D721Med (cell line): ENCODE data around the gene ARHGEF11.

ENCODE experiments used
- DNase-seq: peaks from one replicate; pipeline ENCODE4 v3.0.0; 2011; ENCODE audit warnings: low spot score; ENCODE audit not compliant: insufficient read length
- FAIRE-seq: peaks from 2 replicates; lab custom pipeline; 2011; peaks lifted over from hg19 to GRCh38; lab: Jason Lieb, UNC
- TF ChIP-seq, protein P1 (sequence below): IDR thresholded peaks from 2 replicates; pipeline ENCODE4 v1.5.1; 2012; ENCODE audit warnings: mild to moderate bottlenecking, control low read depth; ENCODE audit not compliant: insufficient read depth; ENCODE audit errors: missing control alignments

Gene ARHGEF11

DNA sequence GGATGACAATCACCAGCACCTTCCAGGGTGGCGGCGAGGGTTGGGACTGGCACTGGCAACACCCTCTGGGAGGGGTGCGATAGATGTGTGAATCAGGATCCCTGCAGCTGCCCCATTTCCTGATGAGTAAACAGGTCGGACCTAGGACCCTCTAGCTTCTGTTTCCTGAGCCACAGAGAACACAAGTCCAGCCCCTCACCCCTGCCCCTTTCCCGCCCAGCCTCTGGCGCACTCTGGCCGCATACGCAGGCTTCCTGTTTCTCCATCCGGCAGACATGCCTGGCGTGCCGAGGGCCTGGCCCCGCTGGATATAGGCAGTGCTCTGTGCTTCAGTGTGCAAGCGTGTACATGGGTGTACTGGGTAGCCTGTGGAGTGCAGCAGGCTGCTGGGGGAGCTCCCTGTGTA is 147.4 kb downstream of the ARHGEF11 start:
- FAIRE-seq (no peak), DNase-seq (no peak)
- TF ChIP-seq, protein P1, sequence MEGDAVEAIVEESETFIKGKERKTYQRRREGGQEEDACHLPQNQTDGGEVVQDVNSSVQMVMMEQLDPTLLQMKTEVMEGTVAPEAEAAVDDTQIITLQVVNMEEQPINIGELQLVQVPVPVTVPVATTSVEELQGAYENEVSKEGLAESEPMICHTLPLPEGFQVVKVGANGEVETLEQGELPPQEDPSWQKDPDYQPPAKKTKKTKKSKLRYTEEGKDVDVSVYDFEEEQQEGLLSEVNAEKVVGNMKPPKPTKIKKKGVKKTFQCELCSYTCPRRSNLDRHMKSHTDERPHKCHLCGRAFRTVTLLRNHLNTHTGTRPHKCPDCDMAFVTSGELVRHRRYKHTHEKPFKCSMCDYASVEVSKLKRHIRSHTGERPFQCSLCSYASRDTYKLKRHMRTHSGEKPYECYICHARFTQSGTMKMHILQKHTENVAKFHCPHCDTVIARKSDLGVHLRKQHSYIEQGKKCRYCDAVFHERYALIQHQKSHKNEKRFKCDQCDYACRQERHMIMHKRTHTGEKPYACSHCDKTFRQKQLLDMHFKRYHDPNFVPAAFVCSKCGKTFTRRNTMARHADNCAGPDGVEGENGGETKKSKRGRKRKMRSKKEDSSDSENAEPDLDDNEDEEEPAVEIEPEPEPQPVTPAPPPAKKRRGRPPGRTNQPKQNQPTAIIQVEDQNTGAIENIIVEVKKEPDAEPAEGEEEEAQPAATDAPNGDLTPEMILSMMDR, result no peak

DNA sequence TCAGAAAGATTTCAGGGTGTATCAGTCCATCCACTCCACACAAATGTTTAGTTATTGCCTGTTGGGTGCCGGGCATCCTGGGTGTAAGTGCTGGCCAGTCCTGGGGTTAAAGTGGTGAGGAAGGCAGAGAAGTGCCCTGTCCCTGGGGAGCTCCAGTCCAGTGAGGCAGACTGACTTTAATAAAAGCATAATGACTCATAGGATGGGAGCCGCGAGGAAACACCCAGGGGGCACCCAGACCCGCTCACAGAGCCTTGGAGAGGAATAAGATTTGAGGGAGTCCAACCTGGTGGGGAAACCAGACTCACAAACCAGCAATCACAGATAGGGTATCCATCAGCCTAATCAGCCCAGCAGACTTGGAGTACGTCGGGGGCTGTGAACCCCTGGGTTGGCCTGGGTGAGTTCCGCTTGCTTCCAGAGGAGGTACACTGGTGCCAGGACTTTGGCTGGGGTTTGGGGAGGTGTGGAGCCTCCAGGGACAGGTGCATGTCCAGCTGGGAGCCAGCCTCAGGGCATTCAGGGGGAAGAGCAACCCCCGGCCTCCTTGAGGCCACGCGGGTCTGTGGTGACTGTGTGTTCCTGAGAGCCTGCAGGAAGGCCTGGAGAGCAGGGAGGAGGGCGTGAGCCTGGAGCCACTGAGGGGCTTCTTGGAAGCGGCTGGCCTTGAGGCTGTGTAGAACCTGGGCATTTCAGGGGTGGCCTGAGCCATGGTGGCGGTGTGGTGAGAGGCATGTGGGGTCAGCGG is 148.3 kb downstream of the ARHGEF11 start:
- no peak for FAIRE-seq
- TF ChIP-seq, protein P1, result no peak
- no peak for DNase-seq

DNA sequence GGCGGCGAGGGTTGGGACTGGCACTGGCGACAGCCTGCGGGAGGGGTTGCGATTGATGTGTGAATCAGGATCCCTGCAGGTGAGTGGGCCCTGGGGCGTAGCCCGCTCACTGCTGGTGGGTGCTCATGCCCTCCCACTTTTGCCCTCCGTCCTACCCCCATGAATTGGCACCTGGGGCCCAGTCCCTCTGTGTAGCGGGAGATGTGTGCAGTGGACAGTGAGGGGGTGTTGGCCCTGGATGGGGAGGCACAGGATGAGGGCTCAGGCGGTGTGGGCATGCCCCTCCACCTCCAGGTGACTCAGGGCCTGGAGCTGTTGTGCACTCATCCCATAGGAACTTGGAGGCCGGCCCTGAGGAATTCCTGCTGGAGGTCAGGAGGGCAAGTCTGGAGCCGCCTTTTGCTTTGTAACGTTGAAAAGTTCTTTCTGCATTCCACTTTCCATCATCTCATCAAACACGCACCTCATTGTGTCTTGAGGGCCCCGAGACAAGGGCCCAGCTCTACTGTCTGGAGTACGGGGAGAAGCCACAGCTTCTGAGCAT is 149.0 kb downstream of the ARHGEF11 start:
- TF ChIP-seq, protein P1, result no peak
- no peak for FAIRE-seq
- no peak for DNase-seq

DNA sequence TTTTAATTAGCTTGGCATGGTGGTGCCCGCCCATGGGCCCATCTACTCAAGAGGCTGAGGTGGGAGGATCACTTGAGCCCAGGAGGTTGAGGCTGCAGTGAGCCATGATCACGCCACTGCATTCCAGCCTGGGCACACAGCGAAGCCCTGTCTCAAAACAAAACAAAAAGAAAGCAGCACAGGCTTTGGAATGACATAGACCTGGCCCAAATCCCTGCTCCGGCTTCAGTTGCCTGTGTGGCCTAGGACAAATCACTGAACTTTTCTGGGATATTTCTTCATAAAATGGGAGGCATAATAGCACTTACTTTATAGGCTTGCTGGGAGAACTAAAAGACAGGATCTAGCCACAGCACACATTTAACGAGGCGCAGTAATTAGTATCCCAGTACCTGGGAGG is 149.6 kb downstream of the ARHGEF11 start:
- no peak for DNase-seq
- FAIRE-seq, result no peak
- TF ChIP-seq, protein P1, result no peak

DNA sequence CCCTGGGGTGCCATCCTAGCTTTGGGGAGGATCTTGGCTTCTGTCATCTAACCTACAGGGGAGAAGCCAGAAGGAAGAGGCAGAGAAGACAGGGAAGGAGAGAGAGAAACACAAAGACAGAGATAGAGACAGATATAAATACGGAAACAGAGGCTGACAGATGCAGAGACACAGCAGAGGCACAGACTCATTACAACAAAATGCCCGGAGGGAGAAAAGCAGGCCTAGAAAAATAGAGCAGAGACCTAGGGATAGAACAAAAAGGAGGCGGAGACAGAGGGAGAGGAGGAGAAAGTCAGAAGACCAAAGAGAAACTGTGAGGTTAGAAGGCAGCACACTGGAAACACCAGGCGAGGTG is 150.1 kb downstream of the ARHGEF11 start:
- no peak for DNase-seq
- TF ChIP-seq, protein P1, result no peak
- FAIRE-seq, result no peak

DNA sequence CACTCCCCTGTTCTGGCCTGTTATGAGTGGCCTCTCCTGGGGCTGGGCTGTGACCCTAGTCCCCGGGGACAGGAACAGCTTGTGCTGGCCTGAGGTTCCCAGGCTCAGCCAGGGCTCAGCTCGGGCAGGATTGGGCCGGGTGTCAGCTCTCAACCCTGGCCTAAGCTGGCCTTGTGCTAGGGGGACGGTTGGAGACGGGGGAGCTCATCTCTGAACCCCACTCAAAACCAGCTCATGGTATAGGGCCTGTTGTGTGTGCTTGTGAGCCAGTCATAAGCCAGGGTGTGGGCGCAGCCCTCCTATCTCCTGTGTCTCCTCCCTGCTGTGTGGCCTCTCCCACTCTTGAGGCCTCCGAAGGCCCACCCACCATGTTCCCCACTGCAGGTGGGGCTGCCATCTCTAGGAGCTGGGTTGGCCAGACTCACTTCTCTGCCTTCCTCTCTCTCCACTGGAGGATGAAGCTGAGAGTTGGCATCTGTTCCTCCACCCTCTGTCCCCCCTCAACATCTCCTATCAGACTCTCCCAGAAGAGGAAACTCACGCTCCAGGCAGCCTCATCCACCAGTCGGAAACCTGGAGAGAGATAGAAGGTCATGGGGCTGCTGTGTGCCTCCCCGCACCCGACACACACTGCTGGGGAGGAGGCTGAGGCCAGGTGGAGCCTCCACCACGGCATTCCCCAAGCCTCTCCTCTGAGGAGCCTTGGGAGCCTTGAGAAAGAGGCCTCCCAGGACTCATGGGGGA is 150.7 kb downstream of the ARHGEF11 start:
- no peak for DNase-seq
- TF ChIP-seq, protein P1, result no peak
- FAIRE-seq, result no peak
